Posterior cingulate gyrus (tissue), 11 donors: ENCODE results near the gene CRTC1.

Experiments used
- DNase-seq, 10 donors: peaks; one replicate each; pipeline versions ENCODE4 v3.0.0 to v3.0.0-alpha.2; 2020 to 2021; ENCODE audit warnings: mixed read lengths in 3 of 10
- intact Hi-C: fragments of 100-400 bp; cut with DNase I; formaldehyde crosslinking; loops from one replicate; pipeline ENCODE4 v1.15.1; 2023

The CRTC1 gene

DNA sequence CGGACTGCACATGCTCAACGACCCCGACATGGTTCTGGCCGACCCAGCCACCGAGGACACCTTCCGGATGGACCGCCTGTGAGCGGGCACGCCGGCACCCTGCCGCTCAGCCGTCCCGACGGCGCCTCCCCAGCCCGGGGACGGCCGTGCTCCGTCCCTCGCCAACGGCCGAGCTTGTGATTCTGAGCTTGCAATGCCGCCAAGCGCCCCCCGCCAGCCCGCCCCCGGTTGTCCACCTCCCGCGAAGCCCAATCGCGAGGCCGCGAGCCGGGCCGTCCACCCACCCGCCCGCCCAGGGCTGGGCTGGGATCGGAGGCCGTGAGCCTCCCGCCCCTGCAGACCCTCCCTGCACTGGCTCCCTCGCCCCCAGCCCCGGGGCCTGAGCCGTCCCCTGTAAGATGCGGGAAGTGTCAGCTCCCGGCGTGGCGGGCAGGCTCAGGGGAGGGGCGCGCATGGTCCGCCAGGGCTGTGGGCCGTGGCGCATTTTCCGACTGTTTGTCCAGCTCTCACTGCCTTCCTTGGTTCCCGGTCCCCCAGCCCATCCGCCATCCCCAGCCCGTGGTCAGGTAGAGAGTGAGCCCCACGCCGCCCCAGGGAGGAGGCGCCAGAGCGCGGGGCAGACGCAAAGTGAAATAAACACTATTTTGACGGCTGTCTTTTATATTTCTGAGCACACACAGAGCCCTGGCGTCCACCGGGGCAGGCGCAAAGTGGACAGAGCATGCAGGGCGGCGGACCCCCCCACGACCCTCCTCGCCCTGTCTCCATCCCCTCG, 94.0 kb downstream of the CRTC1 start:
- no peak for DNase-seq
- intact Hi-C loops: no loop called here

DNA sequence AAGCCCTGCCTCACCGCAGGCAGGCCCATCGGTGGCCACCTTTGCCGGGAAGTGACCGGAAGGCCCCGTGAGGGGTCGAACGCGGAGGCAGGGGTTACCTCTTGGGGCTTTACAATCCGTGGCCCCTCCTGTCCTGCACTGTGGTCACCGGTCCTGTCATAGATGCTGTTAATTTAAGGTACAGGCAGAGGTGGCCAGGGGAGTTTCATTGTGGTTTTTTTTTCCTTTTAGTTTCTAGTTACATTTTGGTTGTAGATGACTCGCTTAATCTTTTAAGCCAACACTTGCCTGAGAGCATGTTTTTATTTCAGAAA, 94.6 kb downstream of the CRTC1 start:
- intact Hi-C loops: no loop called here
- no peak for DNase-seq

DNA sequence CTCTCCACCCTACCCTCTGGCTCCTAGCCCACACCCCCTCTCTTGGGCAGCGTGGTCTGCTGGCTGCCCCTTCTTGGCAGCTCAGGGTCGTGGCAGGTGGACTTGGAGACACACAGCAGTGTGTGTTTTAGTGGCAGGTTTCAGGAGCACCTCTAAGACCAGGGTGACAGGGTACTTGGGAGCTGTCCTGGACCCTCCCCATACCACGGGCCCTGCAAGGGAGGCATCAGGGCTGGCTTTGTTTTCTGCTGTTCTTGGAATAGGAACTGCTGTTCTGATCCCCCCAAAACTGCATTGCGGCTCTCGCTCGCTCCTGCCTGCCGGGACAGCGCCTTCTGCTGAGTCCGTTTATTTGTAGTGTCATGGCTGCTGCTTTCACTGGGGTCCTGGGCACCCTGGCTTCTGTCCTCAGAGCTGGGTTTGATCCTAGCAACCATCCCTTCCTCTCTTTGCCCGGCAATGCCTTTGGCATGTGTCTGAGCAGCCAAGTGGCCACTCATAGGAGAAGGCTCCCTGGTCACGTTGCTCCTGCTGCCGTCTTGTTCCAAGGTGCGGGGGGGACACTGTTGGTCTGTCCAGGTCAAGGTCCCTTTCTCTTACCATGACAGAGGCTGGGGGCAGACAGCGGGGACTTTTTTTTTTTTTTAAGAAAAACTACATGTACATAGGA, 95.5 kb downstream of the CRTC1 start:
- no peak for DNase-seq
- intact Hi-C loops: no loop called here

DNA sequence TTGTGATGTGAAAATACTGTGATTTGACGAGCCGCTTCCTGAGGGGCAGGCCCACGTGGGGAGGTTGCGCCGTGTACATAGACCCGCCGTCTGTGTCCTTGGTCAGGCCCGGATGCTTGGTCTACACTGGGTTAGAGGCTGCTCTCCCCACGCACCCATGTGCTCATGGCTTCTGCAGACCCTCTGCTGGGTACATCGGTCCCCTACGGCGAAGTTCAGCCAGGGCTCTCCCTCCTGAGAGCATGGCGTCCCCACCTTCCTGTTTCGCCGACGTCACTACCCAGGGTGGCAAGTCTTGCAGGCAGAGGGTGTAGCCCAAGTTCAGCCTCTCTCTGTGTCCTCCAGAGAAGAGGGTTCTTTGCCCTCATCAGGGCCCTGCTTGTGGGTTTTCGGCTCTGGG, 96.6 kb downstream of the CRTC1 start:
- no peak for DNase-seq
- intact Hi-C loops: no loop called here

DNA sequence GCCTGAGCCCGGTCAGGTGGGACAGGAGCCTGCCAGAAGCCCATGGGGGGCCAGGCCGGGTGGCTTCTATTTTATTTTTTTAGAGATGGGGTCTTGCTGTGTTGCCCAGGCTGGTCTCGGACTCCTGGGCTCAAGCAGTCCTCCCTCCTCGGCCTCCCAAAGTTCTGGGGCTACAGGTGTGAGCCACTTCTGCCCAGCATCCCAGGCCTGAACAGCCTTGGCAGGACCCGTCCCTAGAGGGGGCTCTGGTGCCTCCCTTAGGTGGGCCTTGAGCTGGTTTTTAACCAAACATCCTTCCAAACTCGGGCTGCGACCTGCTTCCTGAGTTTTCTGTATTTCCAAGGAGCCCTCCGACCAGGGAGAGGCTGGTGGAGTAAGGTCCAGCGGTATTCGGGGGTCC, 97.2 kb downstream of the CRTC1 start:
- intact Hi-C loops: no loop called here
- DNase-seq: no peak

DNA sequence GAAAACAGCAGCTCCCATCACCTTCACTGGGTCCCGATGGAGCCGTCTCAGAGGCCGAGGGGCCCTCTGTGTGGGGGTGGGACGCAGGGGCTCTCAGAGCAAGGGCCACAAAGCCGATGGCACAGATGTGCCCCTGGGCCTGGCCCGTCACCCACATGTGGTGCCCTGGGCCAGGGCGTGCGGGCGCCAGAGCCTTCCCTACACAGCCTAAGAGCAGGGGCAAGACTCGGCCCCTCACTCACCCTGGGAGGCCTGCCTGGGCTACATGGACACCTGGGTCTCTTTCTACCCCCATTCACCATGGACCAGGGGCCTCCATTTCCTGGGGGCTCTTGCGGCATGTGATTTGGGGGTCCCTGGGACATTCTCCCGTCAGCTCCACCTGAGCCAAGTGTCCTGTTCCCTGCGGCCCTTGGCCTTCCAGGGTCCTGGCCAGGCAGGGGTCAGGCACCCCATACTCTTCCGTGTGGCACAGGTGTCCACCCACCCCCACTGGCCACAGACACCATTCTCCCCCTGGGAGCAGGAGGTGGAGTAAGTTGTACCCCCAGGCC, 97.6 kb downstream of the CRTC1 start:
- intact Hi-C loops: no loop called here
- DNase-seq: no peak

DNA sequence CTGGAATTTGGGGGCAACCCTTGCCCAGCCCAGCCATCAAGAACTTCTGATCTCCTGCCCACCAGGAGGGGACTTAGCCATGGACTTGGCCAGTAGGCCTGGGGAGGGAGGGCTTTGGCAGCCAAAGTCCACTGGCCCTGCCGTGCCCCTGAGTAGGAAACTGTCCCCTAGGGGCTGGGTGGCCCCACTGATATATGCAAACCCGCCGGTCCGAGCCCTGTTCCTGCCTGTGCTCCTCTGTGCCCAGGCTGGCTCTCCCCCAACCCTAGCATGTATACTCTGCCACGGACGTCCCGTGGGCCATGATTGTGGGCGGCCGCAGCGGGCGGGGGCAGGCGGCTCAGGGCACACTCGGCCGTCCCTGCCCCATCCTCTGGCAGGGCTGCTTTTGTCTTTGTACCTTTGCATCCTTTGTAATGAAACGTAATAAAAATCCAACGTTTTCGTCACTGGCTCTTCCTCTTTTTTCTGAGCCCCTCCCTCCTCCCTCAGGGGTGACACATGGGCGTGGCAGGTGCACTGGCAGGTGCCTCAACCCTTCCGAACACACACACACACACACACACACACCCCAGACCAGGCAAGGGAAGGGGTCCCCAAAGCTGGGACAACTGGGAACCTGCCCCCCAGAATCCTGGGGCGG, 98.5 kb downstream of the CRTC1 start:
- intact Hi-C loops: no loop called here
- DNase-seq: no peak

DNA sequence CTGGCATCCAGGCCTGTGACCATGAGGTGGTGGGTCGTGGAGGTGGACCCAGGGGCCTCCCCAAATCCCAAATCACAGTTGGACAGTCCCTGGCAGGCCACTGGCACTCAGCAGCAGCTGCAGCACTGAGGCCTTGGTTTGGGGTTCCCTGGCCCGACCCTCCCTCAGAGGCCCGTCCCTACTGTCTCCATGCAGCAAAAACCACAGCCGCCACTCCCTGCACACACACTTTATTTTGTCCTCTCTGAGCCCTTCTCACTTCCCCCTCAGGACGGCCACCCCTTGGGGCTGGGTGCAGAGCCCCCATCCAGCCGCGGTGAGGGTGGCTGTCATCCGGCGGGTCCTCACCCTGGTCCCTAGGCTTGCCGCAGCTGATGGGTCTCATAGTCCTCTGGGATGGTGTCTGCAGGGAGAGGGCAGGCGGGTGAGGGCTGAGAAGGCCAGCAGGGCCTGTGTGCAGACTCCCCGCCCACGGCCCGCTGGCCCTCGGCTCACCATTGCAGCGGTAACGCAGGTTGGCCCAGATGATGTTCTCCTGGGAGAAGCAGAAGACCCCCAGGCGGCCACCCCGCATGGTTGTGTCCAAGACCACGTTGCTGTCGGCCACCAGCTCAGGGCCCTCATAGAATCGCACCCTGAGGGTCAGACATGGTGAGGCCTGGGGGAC, 99.2 kb downstream of the CRTC1 start:
- intact Hi-C loops: no loop called here
- DNase-seq: no peak

DNA sequence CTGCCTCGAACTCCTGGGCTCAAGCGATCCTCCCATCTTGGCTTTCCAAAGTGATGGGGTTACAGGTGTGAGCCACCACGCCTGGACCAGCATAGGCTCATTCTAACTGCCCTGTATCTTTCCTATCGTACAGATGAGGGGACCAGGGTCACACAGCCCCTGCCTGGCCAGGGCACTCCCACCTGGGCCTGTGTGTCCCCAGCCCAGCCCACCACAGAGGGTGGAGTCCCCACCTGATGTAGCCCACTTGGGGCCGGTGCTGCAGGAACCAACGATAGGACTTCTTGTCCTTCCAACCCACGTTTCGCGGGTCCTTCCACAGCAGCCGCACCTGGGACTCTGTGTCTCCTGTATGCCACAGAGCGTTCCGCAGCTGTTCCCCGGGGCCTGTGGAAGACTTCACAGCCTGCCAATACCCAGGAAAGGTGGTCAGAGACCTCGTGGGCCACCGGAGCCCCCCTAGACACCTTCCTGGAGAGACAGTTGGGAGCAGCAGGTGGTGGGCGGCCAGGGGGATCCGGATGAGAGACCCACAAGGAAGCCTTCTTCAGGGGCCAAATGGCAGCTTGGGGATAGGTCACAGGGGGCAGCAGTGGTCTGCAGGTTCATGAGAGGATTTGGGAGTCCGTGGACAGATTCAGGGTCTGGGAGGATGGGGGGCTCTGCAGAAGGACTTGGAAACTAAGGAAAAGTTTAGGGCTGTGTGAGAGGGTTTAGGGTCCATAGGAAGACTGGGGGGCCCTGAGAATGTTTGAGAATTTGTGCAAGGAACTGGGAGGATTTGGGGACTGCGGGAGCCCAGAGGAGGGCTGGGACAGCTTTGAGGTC, 100.7 kb downstream of the CRTC1 start:
- intact Hi-C loops: no loop called here

DNA sequence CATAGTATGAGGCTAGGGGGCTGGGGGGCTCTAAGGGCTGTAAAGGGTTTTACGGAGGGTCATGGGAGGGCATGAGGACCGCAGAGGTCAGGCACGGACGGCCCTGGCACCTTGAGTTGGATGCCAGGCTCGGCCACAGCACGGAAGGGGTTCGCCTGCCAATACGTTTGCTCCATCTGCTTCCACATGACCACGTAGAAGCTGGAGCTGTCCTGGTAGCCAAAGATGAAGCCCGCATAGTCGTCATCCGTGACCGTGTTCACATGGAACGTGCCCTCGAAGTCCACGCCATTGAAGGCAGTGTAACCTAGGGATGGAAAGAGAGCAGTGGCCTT, 101.3 kb downstream of the CRTC1 start:
- intact Hi-C loops: no loop called here
- no peak for DNase-seq

More for the DNA sequence above, 100.7 kb downstream of the CRTC1 start:
- DNase-seq: no peak

DNA sequence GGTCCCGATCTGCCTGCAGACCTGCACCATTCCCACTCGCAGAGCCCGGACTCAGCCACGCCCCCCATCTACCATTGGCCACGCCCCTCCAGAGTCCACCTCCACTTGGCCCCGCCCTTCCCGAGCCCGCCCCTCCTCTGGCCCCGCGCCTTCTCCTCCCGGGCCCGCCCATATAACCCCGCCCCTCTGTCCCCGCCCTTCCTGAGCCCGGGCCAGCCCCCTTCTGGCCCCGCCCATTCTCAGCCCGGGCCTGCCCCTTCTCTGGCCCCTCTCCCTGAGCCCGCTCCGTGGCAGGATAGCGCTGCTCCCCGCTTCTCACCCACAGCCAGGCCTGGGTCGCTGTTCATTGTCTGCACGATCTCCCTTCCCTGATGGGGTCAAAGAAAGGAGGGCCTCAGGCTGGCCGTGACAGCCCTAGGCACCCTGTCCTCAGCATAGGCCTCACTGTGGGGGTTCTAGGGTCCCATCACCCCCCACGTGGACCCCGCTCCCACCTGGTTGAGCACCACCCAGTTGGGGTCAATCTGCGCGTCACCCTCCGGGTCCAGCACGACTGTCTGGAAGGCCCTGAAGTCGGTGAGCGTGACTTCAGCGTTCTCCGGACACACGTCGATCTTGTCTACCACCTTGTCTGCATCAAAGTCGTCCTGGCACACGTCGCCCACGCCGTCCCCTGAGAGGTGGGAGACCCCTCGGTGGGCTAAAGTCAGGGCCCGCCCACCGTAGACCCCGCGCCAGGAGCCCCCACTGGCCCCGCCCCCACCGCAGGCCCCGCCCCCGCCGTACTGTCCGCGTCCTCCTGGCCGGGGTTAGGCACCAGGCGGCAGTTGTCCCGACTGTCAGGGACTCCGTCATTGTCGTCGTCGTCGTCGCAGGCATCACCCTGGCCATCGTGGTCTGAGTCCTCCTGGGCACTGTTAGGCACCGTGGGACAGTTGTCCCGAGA, 102.0 kb downstream of the CRTC1 start:
- peak in 2 of 10 donors; percentile 13 to 52 for DNase-seq
- intact Hi-C loops: no loop called here

DNA sequence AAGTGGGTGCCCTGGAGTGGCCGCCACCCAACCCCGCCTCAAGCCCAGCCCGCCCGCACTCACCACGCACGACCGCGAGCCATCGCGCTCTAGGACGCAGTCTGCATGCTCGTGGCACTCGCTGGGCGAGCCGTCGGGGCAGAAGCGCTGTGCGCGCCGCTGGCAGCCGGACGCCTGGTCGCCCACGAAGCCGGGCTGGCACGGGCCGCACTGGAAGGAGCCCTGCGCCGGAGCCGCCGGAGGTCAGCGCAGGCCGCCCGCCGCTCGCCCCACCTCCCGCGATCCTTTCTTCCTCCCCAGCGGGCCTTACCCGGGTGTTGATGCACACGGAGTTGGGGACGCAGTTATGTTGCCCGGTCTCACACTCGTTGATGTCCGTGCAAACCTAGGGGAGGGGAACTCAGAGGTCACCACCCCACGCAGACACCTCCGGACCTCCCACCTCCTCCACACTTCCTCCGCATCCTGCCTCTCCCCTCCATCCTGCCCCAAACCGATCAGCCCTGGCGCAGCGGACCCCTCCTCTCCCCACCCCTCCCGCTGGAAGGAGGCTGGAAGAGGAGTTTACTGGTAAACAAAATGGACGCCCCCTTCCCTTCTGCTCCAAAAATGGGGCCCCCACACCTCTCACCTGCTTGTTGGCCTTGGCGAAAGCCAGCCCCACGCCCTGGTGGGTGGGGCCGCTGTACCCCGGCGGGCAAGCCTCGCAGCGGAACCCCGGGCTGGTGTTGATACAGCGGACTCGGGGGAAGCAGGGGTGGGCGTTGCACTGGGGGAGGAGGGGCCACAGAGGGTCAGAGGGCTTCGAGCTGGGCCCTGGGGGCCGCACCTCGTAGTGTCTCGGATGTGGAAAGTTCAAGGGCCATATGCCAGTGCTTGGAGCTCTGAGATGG, 105.3 kb downstream of the CRTC1 start:
- peak in 1 of 10 donors; percentile 48 for DNase-seq

DNA sequence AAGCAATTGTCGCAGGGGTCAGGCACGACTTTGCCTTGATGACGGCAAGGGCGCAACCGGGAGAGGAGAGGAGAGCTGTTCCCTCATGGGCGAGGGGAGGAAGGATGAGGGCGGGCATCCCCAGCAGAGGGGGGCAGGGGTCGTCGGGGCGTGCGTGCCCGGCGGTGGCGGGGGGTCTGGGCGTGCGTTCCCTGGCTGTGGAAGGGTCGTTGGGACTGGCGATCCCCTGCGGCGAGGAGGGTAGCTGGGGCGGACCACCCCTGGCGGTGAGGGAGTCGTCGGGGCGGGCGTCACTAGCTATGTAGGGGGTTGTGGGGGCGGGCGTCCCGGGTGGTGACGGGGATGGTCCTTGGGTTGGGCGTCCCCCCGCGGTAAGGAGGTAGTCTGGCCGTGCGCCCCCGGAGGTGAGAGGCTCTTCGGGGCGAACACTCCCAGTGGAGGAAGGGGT, 106.0 kb downstream of the CRTC1 start:
- intact Hi-C loops: no loop called here
- DNase-seq: no peak

More for the DNA sequence above, 105.3 kb downstream of the CRTC1 start:
- intact Hi-C loops: no loop called here

DNA sequence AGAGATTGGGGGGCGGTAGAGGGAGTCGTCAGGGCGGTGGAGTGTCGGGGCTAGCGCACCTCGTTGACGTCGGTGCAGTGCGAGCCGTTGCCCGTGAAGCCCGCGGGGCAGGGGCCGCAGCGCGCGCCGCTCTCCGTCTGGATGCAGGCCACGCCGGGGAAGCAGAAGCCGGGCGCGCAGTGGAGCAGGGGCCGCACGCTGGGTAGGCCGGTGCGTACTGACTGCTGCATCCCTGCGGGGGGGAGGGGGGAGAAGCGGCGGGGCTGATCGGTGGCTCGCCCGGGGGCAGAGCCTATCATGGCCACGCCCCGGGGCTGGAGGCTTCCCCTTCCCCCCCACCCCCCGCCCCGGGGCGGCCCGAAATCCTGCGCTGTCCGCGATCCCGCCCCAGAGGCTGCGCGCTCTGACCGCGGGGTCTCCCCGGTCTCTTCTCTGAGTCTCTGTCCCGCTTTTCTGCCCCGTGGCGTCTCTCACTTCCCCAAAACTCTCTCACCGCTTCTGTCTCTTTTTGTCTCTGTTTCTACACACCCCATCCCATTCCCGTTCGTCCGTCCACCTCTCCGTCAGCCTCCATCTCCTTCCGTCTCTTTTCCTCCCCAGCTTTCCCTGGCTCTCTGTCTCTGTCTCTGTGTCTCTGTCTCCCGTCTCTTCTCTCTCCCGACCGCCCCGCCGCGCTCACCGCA, 106.5 kb downstream of the CRTC1 start:
- intact Hi-C loops: no loop called here
- no peak for DNase-seq

DNA sequence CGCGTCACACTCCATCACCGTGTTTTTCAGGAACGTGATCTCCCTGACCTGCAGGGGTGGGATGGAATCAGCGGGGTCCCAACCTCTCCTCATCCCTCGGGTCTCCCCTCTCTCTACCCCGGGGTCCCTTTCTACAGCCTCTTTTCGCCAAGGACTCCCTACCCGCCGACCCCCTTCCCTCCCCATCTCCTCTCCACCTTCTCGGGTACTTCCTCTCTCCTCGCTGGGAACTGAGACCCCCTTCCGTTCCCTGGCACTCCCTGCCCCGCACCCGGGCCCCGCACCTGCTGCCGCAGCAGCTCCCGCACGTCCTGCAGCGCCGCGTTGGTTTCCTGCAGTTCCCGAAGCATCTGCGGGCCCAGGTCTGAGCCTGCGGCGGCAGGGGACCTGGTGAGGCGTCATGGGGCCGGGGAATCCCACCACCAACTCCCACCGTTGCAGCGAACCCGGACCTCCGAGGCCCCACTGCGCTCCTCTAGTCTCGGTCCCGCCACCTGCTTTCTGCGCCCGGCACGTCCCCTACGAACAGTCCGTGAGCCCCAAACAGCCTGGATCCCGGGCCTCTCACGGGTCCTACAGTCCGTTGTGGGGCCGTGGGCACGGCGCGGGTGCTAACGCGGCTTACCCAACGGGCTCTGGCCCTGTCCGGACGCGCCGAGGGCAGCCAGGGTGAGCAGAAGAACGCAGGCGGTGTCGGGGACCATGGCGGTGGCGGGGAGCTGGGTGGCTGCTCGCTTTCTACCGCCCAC, 107.3 kb downstream of the CRTC1 start, which contains the start of gene COMP:
Gene COMP, minus strand, starts transcription at position 740 of the 749 bp plus-strand sequence. Its CDS starts 36 bp downstream, at position 704.
- no peak for DNase-seq
- intact Hi-C loops: no loop called here

DNA sequence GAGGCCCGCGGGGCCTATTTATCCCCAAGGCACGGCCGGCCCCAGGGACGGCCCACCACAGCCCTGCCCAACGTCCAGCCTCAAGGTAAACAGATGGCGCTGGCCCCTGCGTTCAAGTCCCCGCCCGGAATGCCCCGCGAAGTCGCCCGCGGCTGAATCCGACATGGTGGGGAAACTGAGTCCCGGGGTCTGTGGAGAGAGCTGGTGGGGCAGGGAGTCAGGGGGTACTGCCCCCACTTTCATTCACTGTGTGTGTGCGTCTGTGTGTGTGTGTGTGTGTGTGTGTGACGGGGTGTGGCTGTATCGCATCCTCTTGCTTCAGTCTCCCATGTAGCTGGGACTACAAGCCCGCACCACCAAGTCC, 107.8 kb downstream of the CRTC1 start:
- no peak for DNase-seq
- intact Hi-C loops: no loop called here

DNA sequence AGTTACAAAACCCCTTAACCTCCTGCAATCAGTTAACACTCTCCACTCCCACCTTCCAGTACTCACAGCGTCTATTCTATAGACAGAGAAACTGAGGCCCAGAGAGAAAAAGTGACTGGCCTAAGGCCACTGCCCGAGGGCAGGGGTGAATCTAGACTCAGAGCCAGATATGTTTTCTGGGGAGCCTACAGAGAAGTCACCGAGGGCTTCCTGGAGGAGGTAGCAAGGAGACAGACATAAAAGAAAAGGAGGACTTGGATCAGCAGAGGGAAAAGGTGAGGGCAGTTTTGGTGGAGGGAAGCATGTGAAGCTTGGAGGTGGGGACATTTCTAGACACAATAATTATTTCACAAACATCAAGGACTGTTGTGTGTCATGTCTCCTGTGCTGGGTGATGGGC, 109.2 kb downstream of the CRTC1 start:
- intact Hi-C loops: no loop called here
- DNase-seq: no peak
